Measurements from ENCODE around the gene CXorf49B.
"Not testable (repeated sequence)": the region's sequence is repeated elsewhere in the genome, so short reads cannot be mapped to it uniquely, and the experiment has no call there.

CXorf49B gene

GRCh38 chrX:71763049-71763448 is at the start of gene CXorf49B:
TSS of gene CXorf49B (plus strand) at chrX:71763349. CDS start at chrX:71763424, 75 bp downstream.
- not testable (repeated sequence) for H3K36me3 ChIP-seq; H3K9me3 ChIP-seq (ENCODE audit: severe bottlenecking); H3K4me3 ChIP-seq (ENCODE audit: low read depth, low read length); H3K27ac ChIP-seq; H3K27me3 ChIP-seq (ENCODE audit: insufficient read depth, low read depth, severe bottlenecking); DNase-seq

GRCh38 chrX:71714064-71714463 is 49.1 kb upstream of the CXorf49B start:
- not testable (repeated sequence) for DNase-seq

GRCh38 chrX:71715551-71715950 is 47.6 kb upstream of the CXorf49B start:
- H3K27ac ChIP-seq; H3K4me3 ChIP-seq (ENCODE audit: low read depth, low read length); H3K36me3 ChIP-seq; H3K27me3 ChIP-seq (ENCODE audit: insufficient read depth, low read depth, severe bottlenecking); H3K9me3 ChIP-seq (ENCODE audit: severe bottlenecking); DNase-seq: not testable (repeated sequence)

More at GRCh38 chrX:71714064-71714463, 49.1 kb upstream of the CXorf49B start:
- not testable (repeated sequence) for H3K36me3 ChIP-seq; H3K9me3 ChIP-seq (ENCODE audit: severe bottlenecking); H3K27ac ChIP-seq; H3K4me3 ChIP-seq (ENCODE audit: low read depth, low read length); H3K27me3 ChIP-seq (ENCODE audit: insufficient read depth, low read depth, severe bottlenecking)

GRCh38 chrX:71716323-71716722 is 46.8 kb upstream of the CXorf49B start:
- H3K27me3 ChIP-seq (ENCODE audit: insufficient read depth, low read depth, severe bottlenecking); H3K27ac ChIP-seq; H3K9me3 ChIP-seq (ENCODE audit: severe bottlenecking); H3K4me3 ChIP-seq (ENCODE audit: low read depth, low read length); DNase-seq; H3K36me3 ChIP-seq: not testable (repeated sequence)

- H3K9me3 ChIP-seq (ENCODE audit: severe bottlenecking); H3K36me3 ChIP-seq; DNase-seq; H3K27ac ChIP-seq; H3K27me3 ChIP-seq (ENCODE audit: insufficient read depth, low read depth, severe bottlenecking); H3K4me3 ChIP-seq (ENCODE audit: low read depth, low read length): not testable (repeated sequence)
Observed at GRCh38 chrX:71718185-71718584, 45.0 kb upstream of the CXorf49B start, which contains the start of gene CXorf49. TSS of gene CXorf49 (minus strand) at chrX:71718285. CDS start at chrX:71718151, 134 bp downstream.

DNA sequence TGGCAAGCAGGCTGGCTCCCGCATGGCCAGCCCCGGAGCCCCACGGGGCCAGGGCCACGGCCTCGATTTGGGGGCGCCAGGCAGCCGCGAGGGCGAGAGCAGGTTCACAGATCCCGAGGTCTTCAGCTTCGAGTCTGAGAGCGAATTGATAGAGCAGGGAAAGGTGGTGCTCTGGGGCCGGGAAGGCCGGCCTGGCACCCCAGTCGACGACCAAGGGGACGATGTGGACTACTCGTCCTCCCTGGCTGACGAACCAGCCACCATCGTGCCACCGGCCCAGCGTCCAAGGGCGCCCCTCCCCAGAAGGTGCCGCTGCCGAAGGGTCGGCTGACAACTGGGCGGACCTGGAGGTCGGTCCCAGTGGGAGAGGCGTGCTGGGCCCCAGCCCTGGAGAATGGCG is 44.0 kb upstream of the CXorf49B start:
- not testable (repeated sequence) for H3K27ac ChIP-seq; H3K9me3 ChIP-seq (ENCODE audit: severe bottlenecking); H3K27me3 ChIP-seq (ENCODE audit: insufficient read depth, low read depth, severe bottlenecking); H3K36me3 ChIP-seq; DNase-seq; H3K4me3 ChIP-seq (ENCODE audit: low read depth, low read length)

GRCh38 chrX:71720289-71720886 is 42.8 kb upstream of the CXorf49B start:
- not testable (repeated sequence) for H3K27me3 ChIP-seq (ENCODE audit: insufficient read depth, low read depth, severe bottlenecking); H3K4me3 ChIP-seq (ENCODE audit: low read depth, low read length); DNase-seq; H3K9me3 ChIP-seq (ENCODE audit: severe bottlenecking); H3K27ac ChIP-seq; H3K36me3 ChIP-seq

GRCh38 chrX:71760688-71761281 is 2.4 kb upstream of the CXorf49B start:
- H3K9me3 ChIP-seq (ENCODE audit: severe bottlenecking); DNase-seq; H3K27me3 ChIP-seq (ENCODE audit: insufficient read depth, low read depth, severe bottlenecking); H3K36me3 ChIP-seq; H3K4me3 ChIP-seq (ENCODE audit: low read depth, low read length); H3K27ac ChIP-seq: not testable (repeated sequence)

GRCh38 chrX:71764832-71765231 is 1.7 kb downstream of the CXorf49B start:
- H3K4me3 ChIP-seq (ENCODE audit: low read depth, low read length); DNase-seq; H3K27me3 ChIP-seq (ENCODE audit: insufficient read depth, low read depth, severe bottlenecking); H3K36me3 ChIP-seq; H3K9me3 ChIP-seq (ENCODE audit: severe bottlenecking); H3K27ac ChIP-seq: not testable (repeated sequence)

DNA sequence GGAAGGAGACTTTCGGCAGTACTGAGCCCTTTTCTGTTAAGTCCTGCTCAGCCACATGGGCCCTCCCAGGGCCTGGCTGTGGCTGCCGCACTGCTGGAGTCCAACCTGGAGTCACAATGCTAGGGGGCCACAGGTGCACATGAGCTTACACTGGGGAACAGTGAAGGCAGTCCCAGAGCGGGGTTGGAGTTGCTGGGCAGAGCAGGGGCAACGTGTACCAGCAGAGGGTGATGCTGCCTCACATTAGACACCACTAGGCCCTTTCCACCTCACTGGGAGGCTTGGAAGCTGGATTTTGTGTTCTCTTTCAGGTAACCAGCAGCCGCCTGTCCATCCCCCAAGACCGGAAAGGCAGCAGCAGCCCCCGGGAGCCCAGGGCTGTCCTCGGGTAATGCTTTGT is 2.5 kb downstream of the CXorf49B start:
- H3K36me3 ChIP-seq; H3K9me3 ChIP-seq (ENCODE audit: severe bottlenecking); H3K27me3 ChIP-seq (ENCODE audit: insufficient read depth, low read depth, severe bottlenecking); H3K4me3 ChIP-seq (ENCODE audit: low read depth, low read length); H3K27ac ChIP-seq; DNase-seq: not testable (repeated sequence)

- not testable (repeated sequence) for DNase-seq; H3K4me3 ChIP-seq (ENCODE audit: low read depth, low read length); H3K9me3 ChIP-seq (ENCODE audit: severe bottlenecking); H3K27ac ChIP-seq; H3K36me3 ChIP-seq; H3K27me3 ChIP-seq (ENCODE audit: insufficient read depth, low read depth, severe bottlenecking)
Observed at GRCh38 chrX:71767134-71767533, 4.0 kb downstream of the CXorf49B start.

GRCh38 chrX:71778322-71778721 is 15.2 kb downstream of the CXorf49B start:
- H3K4me3 ChIP-seq (ENCODE audit: low read depth, low read length); H3K36me3 ChIP-seq; H3K27ac ChIP-seq; H3K9me3 ChIP-seq (ENCODE audit: severe bottlenecking); DNase-seq; H3K27me3 ChIP-seq (ENCODE audit: insufficient read depth, low read depth, severe bottlenecking): not testable (repeated sequence)

DNA sequence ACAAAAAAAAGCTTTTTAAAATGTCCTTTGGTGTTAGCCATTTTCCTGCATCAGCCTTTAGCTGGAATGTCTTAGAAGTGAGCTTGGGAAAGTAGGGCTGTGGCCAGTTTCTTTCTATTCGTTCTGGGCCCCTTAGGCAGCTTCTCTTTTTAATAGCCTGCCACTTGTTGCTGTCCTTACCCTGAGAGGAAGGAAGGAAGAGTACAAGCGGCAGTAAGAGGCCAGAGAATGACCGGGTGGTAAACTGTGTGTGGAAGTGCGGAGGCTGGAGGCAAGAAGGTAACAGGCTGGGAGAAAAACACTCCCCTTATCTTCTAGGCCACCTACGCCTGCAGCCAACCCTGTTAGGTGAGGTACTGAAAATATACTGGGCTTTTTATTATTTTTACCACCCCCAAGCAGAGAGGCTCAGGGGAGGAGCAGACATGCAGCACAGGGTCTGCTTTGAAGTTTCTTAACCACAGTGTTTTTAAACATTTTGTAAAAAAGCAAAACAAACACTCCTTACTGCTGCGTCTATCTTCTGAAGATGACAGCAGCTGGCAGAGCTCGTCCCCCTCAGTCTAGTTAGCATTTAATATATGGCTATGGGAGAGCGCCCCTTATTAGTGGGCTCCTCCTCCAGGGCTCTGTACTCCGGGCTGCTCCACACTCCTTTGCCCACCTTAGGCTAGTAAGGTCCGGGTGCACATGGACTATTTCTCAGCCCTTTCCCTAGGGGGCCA is 19.2 kb downstream of the CXorf49B start:
- not testable (repeated sequence) for H3K27ac ChIP-seq; H3K9me3 ChIP-seq (ENCODE audit: severe bottlenecking)

GRCh38 chrX:71782950-71783299 is 19.8 kb downstream of the CXorf49B start:
- H3K36me3 ChIP-seq; DNase-seq; H3K27ac ChIP-seq; H3K4me3 ChIP-seq (ENCODE audit: low read depth, low read length); H3K9me3 ChIP-seq (ENCODE audit: severe bottlenecking); H3K27me3 ChIP-seq (ENCODE audit: insufficient read depth, low read depth, severe bottlenecking): not testable (repeated sequence)

More for the DNA sequence above, 19.2 kb downstream of the CXorf49B start:
- not testable (repeated sequence) for H3K27me3 ChIP-seq (ENCODE audit: insufficient read depth, low read depth, severe bottlenecking); DNase-seq; H3K4me3 ChIP-seq (ENCODE audit: low read depth, low read length); H3K36me3 ChIP-seq
